ENCODE data around the gene LCLAT1. TPM values are rescaled to one million over a fixed set of nuclear protein-coding genes. Genes with fewer than 3 reads are reported as not detected.

The LCLAT1 gene
- total and polyA plus RNA-seq, 2 donors (not counting 1 experiment from before 2014, with no cell fraction given): 5.1 to 21.9 TPM

DNA sequence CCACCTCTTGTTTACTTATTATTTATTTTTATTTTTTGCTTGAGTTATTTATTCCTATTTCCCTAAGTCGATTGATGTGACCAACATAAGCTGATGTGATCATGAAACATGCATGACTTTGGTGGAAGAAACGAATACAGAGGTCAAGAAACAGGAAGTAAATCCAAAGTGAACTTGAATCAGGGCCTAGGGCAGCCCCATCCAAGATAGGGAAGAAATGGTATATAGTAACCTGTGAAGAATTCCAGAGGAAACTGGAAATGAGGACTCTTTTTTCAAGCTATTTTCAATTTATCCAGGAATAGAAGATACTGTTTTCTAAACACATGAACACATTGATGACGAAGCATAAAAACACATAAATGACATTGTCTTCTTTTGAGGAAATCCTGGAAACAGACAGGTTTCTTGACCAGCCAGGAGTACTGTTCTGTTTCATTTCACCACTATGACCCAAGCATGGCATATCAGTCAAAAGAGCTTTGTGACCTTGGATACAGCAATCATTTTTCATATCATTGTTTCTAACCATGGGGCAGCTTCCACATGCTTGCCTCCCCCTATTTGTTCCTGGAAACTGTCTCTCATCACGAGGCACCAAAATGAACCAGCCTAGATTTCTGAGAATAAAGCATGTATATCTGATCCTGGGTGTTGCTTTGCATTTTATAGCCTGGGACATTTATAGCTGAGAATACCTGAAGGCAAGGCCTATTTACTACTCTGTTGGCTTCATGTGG is 9.1 kb upstream of the LCLAT1 start:
- Histone ChIP-seq H3K9me3 (ENCODE audit: control extremely low read depth in 1 of 3, control insufficient read depth in 2 of 3, insufficient read depth in 1 of 3, low read length in 2 of 3) (no peaks in the 10 kb centered on the region), H3K4me3 (ENCODE audit: control extremely low read depth in 1 of 5, extremely low read depth in 1 of 5, insufficient read depth in 1 of 5, low read depth in 2 of 5, low read length in 4 of 5) (no peak overlapping the region), H3K36me3 (replicated peaks in 1 of 2; ENCODE audit: control extremely low read depth in 1 of 2, control insufficient read depth in 1 of 2, extremely low read depth in 1 of 2, insufficient read depth in 2 of 2, low read length in 1 of 2) (no peaks in the 10 kb centered on the region), H3K27ac (ENCODE audit: low read length in 2 of 2) (peak overlapping the region; percentile 70 to 78), H3K9ac (ENCODE audit: low read length) (no peak overlapping the region), H3K4me1 (ENCODE audit: control insufficient read depth in 2 of 2, insufficient read depth in 2 of 2, low read length in 2 of 2) (peaks cover 28 to 39% of the 10 kb centered on the region in 2 donors), H3K27me3 (replicated peaks in 1 of 4; ENCODE audit: control extremely low read depth in 1 of 4, control insufficient read depth in 3 of 4, insufficient read depth in 4 of 4, low read length in 3 of 4) (no peaks in the 10 kb centered on the region), H3K4me2 (replicated peaks; ENCODE audit: low read depth, low read length, poor library complexity, severe bottlenecking) (peak overlapping the region; percentile 41), H2AFZ (ENCODE audit: insufficient read depth, low read depth, low read length, poor library complexity, severe bottlenecking) (no peak overlapping the region), H3K79me2 (ENCODE audit: control insufficient read depth, insufficient read depth, low read length) (no peaks in the 10 kb centered on the region), H4K20me1 (ENCODE audit: control insufficient read depth, insufficient read depth, low read length, poor library complexity, severe bottlenecking) (no peaks in the 10 kb centered on the region)
- no peak overlapping the region for H3K4me3 Mint-ChIP-seq
- ATAC-seq (ENCODE audit: low read depth) (no peak), DNase-seq (no peak)
- TF ChIP-seq, protein P1, sequence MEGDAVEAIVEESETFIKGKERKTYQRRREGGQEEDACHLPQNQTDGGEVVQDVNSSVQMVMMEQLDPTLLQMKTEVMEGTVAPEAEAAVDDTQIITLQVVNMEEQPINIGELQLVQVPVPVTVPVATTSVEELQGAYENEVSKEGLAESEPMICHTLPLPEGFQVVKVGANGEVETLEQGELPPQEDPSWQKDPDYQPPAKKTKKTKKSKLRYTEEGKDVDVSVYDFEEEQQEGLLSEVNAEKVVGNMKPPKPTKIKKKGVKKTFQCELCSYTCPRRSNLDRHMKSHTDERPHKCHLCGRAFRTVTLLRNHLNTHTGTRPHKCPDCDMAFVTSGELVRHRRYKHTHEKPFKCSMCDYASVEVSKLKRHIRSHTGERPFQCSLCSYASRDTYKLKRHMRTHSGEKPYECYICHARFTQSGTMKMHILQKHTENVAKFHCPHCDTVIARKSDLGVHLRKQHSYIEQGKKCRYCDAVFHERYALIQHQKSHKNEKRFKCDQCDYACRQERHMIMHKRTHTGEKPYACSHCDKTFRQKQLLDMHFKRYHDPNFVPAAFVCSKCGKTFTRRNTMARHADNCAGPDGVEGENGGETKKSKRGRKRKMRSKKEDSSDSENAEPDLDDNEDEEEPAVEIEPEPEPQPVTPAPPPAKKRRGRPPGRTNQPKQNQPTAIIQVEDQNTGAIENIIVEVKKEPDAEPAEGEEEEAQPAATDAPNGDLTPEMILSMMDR (IDR thresholded peaks at IDR 0.05): no peak
- no peak for TF ChIP-seq EZH2 (IDR thresholded peaks at IDR 0.05; ENCODE audit: borderline replicate concordance, insufficient read depth, low read depth, low read length, poor library complexity, severe bottlenecking)
- no peaks in the 10 kb centered on the region for H3K9me3 Mint-ChIP-seq (ENCODE audit: insufficient read depth)
- H3K27me3 Mint-ChIP-seq: no peaks in the 10 kb centered on the region
- ChIA-PET POLR2A (interaction anchor here (1.3 kb wide), 1 partner anchor 15 kb away, joined by 11 read pairs; no protein-coding TSS in a partner anchor), CTCF (interaction anchor here (0.9 to 2.9 kb wide), 7 partner anchors 9 to 229 kb away, joined by 3 to 21 read pairs (median 4); partner anchors contain the start of gene LCLAT1)
- intact Hi-C loops (cut with micrococcal nuclease): loop anchor here (1.0 to 5.0 kb wide), 3 partner anchors 9 to 34 kb away; partner anchors contain the start of gene LCLAT1
- peaks cover 32% of the 10 kb centered on the region for H3K4me1 Mint-ChIP-seq
- WGBS (ENCODE audit: insufficient coverage): 81% methylated on average over 3 of the region's 4 CpGs
- H3K27ac Mint-ChIP-seq: peak overlapping the region; percentile 66

DNA sequence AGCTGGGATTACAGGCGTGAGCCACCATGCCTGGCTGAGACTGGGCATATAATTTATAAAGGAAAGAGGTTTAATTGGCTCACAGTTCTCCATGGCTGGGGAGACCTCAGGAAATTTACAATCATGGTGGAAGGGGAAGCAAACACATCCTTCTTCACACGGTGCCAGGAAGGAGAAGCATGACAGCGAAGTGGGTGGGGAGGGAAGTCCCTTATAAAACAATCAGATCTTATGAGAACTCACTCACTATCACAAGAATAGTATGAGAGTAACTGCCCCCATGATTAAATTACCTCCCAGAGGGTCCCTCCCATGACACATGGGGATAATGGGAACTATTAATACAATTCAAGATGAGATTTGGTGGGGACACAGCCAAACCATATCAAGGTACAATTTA is 7.8 kb upstream of the LCLAT1 start:
- H4K20me1 ChIP-seq (ENCODE audit: control insufficient read depth, insufficient read depth, low read length, poor library complexity, severe bottlenecking): no peaks in the 10 kb centered on the region
- TF ChIP-seq EZH2 (IDR thresholded peaks at IDR 0.05; ENCODE audit: borderline replicate concordance, insufficient read depth, low read depth, low read length, poor library complexity, severe bottlenecking): no peak
- TF ChIP-seq, protein P1 (IDR thresholded peaks at IDR 0.05): no peak
- no peaks in the 10 kb centered on the region for H3K36me3 ChIP-seq (replicated peaks in 1 of 2; ENCODE audit: control extremely low read depth in 1 of 2, control insufficient read depth in 1 of 2, extremely low read depth in 1 of 2, insufficient read depth in 2 of 2, low read length in 1 of 2)
- no peak overlapping the region for H3K4me3 ChIP-seq (ENCODE audit: control extremely low read depth in 1 of 5, extremely low read depth in 1 of 5, insufficient read depth in 1 of 5, low read depth in 2 of 5, low read length in 4 of 5)
- H3K4me2 ChIP-seq (replicated peaks; ENCODE audit: low read depth, low read length, poor library complexity, severe bottlenecking): no peak overlapping the region
- H3K27me3 ChIP-seq (replicated peaks in 1 of 4; ENCODE audit: control extremely low read depth in 1 of 4, control insufficient read depth in 3 of 4, insufficient read depth in 4 of 4, low read length in 3 of 4): no peaks in the 10 kb centered on the region
- no peak overlapping the region for H2AFZ ChIP-seq (ENCODE audit: insufficient read depth, low read depth, low read length, poor library complexity, severe bottlenecking)
- Mint-ChIP-seq H3K27me3 (no peaks in the 10 kb centered on the region), H3K27ac (no peak overlapping the region), H3K4me1 (peaks cover 32% of the 10 kb centered on the region), H3K4me3 (no peak overlapping the region), H3K9me3 (ENCODE audit: insufficient read depth) (no peaks in the 10 kb centered on the region)
- no peak for DNase-seq
- WGBS (ENCODE audit: insufficient coverage): no CpG with 5 or more reads among the region's 3 CpGs
- no peak for ATAC-seq (ENCODE audit: low read depth)
- peaks cover 28 to 39% of the 10 kb centered on the region in 2 donors for H3K4me1 ChIP-seq (ENCODE audit: control insufficient read depth in 2 of 2, insufficient read depth in 2 of 2, low read length in 2 of 2)
- no peak overlapping the region for H3K9ac ChIP-seq (ENCODE audit: low read length)
- ChIA-PET POLR2A (no interaction called here), CTCF (no interaction called here)
- H3K79me2 ChIP-seq (ENCODE audit: control insufficient read depth, insufficient read depth, low read length): no peaks in the 10 kb centered on the region
- intact Hi-C loops (cut with micrococcal nuclease): loop anchor here (5.0 kb wide), 1 partner anchor 33 kb away; no protein-coding TSS in a partner anchor
- no peak overlapping the region for H3K27ac ChIP-seq (ENCODE audit: low read length in 2 of 2)
- H3K9me3 ChIP-seq (ENCODE audit: control extremely low read depth in 1 of 3, control insufficient read depth in 2 of 3, insufficient read depth in 1 of 3, low read length in 2 of 3): no peaks in the 10 kb centered on the region

Measured in B cell (primary cell).